GM23338 (cell line): ENCODE measurements around the gene FUT3.

Experiments used
- CREB1 ChIP-seq: fragments of 250-450 bp; sonication (Bioruptor Pico); IDR thresholded peaks from 2 replicates; pipeline ENCODE4 v1.5.0; 2020; ENCODE audit warnings: low read depth, mild to moderate bottlenecking, moderate library complexity
- ETS1 ChIP-seq: IDR thresholded peaks from 2 replicates; pipeline ENCODE4 v1.6.1; 2016; ENCODE audit warnings: antibody characterized with exemption
- EZH2 ChIP-seq: fragments of 200-600 bp; sonication (generic); IDR thresholded peaks from one replicate; pipeline ENCODE4 v1.8.0; 2017; ENCODE audit warnings: antibody characterized with exemption, mild to moderate bottlenecking, low read depth; ENCODE audit not compliant: unreplicated experiment
- EZH2phosphoT487 ChIP-seq: fragments of 200-600 bp; sonication (generic); IDR thresholded peaks from one replicate; pipeline ENCODE4 v1.8.1; 2018; ENCODE audit warnings: antibody characterized with exemption; ENCODE audit not compliant: unreplicated experiment
- JUNB ChIP-seq: IDR thresholded peaks from one replicate; pipeline ENCODE4 v1.6.1; 2016; ENCODE audit warnings: antibody characterized with exemption; ENCODE audit not compliant: unreplicated experiment
- POLR2AphosphoS5 ChIP-seq: IDR thresholded peaks from 2 replicates; pipeline ENCODE4 v1.6.1; 2016; ENCODE audit warnings: antibody characterized with exemption, low read depth
- TF ChIP-seq, protein P1 (sequence below), 2 experiments: fragments of 200-600 bp in 1 of 2; sonication (generic) in 1 of 2; conservative IDR thresholded peaks; 2 replicates each; pipeline versions ENCODE4 v1.5.1 to v1.6.1; 2016 to 2017; ENCODE audit warnings: antibody characterized with exemption in 2 of 2, low read depth in 2 of 2, mild to moderate bottlenecking in 2 of 2, moderate library complexity in 1 of 2
- TF ChIP-seq, protein P2 (sequence below): IDR thresholded peaks from one replicate; pipeline ENCODE4 v1.6.1; 2018; ENCODE audit warnings: antibody characterized with exemption; ENCODE audit not compliant: unreplicated experiment

DNA sequence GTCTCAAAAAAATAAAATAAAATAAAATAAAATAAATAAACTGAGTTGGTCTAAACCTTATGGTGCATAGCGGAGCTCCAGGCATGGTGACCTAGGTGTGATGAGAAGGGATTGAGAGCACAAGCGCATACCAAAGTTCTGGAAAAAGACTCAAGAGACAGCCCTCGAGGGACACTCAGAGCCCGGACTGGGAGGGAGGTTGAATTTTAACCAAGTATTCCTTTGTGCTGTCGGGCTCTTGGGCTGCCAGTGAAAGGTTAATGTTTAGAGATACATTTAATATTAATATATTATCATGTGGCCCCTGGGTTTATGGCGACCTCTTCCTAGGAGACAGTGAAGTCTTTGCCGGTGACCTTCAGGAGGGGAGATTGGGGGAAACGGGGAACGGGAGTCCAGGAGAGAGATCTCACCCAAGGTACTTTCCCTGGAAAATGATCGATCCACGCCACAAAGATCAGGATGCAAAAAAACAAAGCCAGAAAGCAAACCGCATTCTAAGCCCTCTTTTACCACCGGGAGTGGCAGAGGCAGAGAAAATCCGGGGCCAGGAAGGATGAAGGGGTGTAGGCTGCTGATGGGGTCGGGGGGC, 13.4 kb downstream of the FUT3 start:
- TF ChIP-seq POLR2AphosphoS5 (no peak), EZH2 (no peak), JUNB (no peak), EZH2phosphoT487 (no peak), ETS1 (no peak), CREB1 (CRISPR knock-in tag) (no peak)
- TF ChIP-seq, protein P1, sequence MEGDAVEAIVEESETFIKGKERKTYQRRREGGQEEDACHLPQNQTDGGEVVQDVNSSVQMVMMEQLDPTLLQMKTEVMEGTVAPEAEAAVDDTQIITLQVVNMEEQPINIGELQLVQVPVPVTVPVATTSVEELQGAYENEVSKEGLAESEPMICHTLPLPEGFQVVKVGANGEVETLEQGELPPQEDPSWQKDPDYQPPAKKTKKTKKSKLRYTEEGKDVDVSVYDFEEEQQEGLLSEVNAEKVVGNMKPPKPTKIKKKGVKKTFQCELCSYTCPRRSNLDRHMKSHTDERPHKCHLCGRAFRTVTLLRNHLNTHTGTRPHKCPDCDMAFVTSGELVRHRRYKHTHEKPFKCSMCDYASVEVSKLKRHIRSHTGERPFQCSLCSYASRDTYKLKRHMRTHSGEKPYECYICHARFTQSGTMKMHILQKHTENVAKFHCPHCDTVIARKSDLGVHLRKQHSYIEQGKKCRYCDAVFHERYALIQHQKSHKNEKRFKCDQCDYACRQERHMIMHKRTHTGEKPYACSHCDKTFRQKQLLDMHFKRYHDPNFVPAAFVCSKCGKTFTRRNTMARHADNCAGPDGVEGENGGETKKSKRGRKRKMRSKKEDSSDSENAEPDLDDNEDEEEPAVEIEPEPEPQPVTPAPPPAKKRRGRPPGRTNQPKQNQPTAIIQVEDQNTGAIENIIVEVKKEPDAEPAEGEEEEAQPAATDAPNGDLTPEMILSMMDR (conservative IDR thresholded peaks at IDR 0.05; ENCODE audit: low read depth in 2 of 2) = no peak
- TF ChIP-seq, protein P2, sequence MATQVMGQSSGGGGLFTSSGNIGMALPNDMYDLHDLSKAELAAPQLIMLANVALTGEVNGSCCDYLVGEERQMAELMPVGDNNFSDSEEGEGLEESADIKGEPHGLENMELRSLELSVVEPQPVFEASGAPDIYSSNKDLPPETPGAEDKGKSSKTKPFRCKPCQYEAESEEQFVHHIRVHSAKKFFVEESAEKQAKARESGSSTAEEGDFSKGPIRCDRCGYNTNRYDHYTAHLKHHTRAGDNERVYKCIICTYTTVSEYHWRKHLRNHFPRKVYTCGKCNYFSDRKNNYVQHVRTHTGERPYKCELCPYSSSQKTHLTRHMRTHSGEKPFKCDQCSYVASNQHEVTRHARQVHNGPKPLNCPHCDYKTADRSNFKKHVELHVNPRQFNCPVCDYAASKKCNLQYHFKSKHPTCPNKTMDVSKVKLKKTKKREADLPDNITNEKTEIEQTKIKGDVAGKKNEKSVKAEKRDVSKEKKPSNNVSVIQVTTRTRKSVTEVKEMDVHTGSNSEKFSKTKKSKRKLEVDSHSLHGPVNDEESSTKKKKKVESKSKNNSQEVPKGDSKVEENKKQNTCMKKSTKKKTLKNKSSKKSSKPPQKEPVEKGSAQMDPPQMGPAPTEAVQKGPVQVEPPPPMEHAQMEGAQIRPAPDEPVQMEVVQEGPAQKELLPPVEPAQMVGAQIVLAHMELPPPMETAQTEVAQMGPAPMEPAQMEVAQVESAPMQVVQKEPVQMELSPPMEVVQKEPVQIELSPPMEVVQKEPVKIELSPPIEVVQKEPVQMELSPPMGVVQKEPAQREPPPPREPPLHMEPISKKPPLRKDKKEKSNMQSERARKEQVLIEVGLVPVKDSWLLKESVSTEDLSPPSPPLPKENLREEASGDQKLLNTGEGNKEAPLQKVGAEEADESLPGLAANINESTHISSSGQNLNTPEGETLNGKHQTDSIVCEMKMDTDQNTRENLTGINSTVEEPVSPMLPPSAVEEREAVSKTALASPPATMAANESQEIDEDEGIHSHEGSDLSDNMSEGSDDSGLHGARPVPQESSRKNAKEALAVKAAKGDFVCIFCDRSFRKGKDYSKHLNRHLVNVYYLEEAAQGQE = no peak
